Ectodermal cell (in vitro differentiated cells): ENCODE measurements around the gene HMGCLL1.

Experiments used
- H3K27ac ChIP-seq: 2 replicates; pipeline ENCODE4 v1.7.0; 2013; ENCODE audit warnings: mild to moderate bottlenecking, low read depth, low read length; ENCODE audit not compliant: insufficient read depth, poor library complexity, severe bottlenecking
- H3K27me3 ChIP-seq: 2 replicates; pipeline ENCODE4 v1.7.0; 2013; ENCODE audit warnings: mild to moderate bottlenecking, low read length; ENCODE audit not compliant: insufficient read depth, control insufficient read depth, poor library complexity, severe bottlenecking
- H3K36me3 ChIP-seq: one replicate; pipeline ENCODE4 v1.7.0; 2013; ENCODE audit warnings: low read length; ENCODE audit not compliant: control insufficient read depth, insufficient read depth
- H3K4me1 ChIP-seq: one replicate; pipeline ENCODE4 v1.7.0; 2013; ENCODE audit warnings: low read length; ENCODE audit not compliant: control insufficient read depth, insufficient read depth
- H3K4me3 ChIP-seq: 2 replicates; pipeline ENCODE4 v1.7.0; 2013; ENCODE audit warnings: low read depth, low read length, control low read depth; ENCODE audit not compliant: insufficient read depth
- H3K9me3 ChIP-seq: 2 replicates; pipeline ENCODE4 v1.7.0; 2013; ENCODE audit warnings: mild to moderate bottlenecking, low read length, moderate library complexity; ENCODE audit not compliant: control insufficient read depth
- WGBS, 2 experiments: methylation state at CpG; one replicate each; pipeline ENCODE4 v1.1.7; 2013; ENCODE audit warnings: missing lambda C conversion rate in 2 of 2; 5-methylcytosine and 5-hydroxymethylcytosine counted together

Gene HMGCLL1

DNA sequence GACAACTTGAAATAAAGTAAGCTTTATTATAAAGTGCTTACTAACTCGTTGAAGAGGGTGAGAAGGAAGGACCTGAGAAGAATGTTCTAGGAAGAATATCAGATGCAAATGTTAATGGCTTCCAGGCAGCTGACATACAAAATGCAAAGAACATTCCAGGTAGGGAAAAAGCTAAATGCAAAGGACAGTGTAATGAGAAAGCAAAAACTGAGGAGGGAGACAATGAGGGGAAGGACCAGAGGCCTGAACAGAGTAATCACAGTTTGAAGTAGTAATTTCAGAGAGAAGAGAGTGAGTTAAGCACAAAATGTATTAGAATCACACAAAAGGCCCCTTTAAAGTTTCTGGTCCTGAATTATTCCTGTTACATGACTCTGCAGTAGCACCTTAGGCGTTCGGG is 81.3 kb downstream of the HMGCLL1 start:
- H3K4me3 ChIP-seq: no peak overlapping the region
- no peaks in the 10 kb centered on the region for H3K9me3 ChIP-seq
- H3K27me3 ChIP-seq: no peaks in the 10 kb centered on the region
- no peaks in the 10 kb centered on the region for H3K4me1 ChIP-seq
- no peak overlapping the region for H3K27ac ChIP-seq
- 86 to 89% methylated on average over 3 of the region's 3 CpGs for WGBS, 2 experiments
- H3K36me3 ChIP-seq: no peaks in the 10 kb centered on the region

GRCh38 chr6:55496201-55496600 is 82.8 kb downstream of the HMGCLL1 start:
- Histone ChIP-seq H3K27me3 (no peaks in the 10 kb centered on the region), H3K27ac (no peak overlapping the region), H3K4me3 (no peak overlapping the region), H3K9me3 (no peaks in the 10 kb centered on the region), H3K4me1 (no peaks in the 10 kb centered on the region), H3K36me3 (no peaks in the 10 kb centered on the region)
- 100% methylated on average over 1 of the region's 1 CpG; no CpG with 5 or more reads in 1 of the 2 experiments for WGBS, 2 experiments

DNA sequence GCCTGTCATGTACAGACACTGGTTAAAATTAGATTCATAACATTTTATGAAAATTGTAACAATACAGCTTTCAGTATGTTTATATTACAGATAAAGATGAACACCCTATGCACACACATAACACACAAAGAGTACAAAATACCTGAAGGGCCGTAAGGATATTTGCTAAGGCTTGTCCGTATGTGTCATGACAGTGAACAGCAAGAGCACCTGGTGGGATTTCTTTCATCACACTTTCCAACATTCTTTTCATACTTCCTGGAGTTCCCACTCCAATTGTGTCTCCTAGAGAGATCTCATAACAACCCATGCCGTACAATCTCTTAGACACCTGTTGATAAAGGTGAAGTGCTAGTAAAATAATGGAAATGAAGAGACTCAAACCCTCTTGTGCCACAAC is 83.7 kb downstream of the HMGCLL1 start:
- 93 to 94% methylated on average over 2 of the region's 3 CpGs for WGBS, 2 experiments
- no peak overlapping the region for H3K4me3 ChIP-seq
- no peaks in the 10 kb centered on the region for H3K27me3 ChIP-seq
- H3K36me3 ChIP-seq: no peaks in the 10 kb centered on the region
- no peaks in the 10 kb centered on the region for H3K4me1 ChIP-seq
- H3K27ac ChIP-seq: no peak overlapping the region
- no peaks in the 10 kb centered on the region for H3K9me3 ChIP-seq

DNA sequence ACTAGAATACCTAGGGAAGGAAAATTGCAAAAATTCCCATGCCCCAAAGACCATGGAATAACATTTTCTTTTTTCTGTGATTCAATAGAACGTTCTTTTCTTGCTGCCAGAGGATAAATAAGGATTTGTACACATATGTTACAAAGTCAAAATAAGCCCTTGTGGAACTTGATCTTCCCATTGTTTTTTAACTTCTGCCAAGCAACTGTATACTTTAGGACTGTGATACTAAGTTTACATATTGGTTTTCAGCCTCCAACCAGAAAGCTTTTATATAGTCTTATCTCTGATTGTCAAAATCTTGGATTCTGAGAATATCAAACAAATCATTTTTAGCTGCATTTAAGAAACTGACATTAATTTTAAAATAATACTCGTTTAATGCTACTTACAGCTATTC is 84.6 kb downstream of the HMGCLL1 start:
- no peaks in the 10 kb centered on the region for H3K27me3 ChIP-seq
- H3K36me3 ChIP-seq: no peaks in the 10 kb centered on the region
- H3K9me3 ChIP-seq: no peaks in the 10 kb centered on the region
- no peak overlapping the region for H3K27ac ChIP-seq
- 93% methylated on average over 2 of the region's 2 CpGs; no CpG with 5 or more reads in 1 of the 2 experiments for WGBS, 2 experiments
- no peaks in the 10 kb centered on the region for H3K4me1 ChIP-seq
- H3K4me3 ChIP-seq: no peak overlapping the region

GRCh38 chr6:55492259-55492658 is 86.7 kb downstream of the HMGCLL1 start:
- Histone ChIP-seq H3K9me3 (no peaks in the 10 kb centered on the region), H3K4me1 (no peaks in the 10 kb centered on the region), H3K4me3 (no peak overlapping the region), H3K27me3 (no peaks in the 10 kb centered on the region), H3K36me3 (no peaks in the 10 kb centered on the region), H3K27ac (no peak overlapping the region)
- WGBS, 2 experiments: 84 to 98% methylated on average over 3 to 4 of the region's 4 CpGs

DNA sequence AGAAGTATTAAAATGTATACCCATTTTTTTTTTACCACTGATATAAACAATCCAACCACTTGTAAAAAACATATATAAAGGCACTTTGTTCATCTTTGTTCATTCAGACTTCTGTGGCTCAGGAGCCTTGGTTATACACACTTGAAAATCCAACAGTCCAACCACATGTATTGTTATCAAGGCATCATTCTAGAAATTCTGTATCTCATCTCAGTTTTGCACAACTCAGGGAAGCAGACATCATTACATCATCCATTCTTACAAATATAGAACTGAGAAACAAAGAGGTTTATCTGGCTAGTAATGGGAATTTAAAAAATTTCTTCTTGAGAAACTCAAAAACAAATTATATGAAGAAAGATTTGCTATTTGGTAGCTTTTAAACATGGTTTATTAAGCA is 88.1 kb downstream of the HMGCLL1 start:
- Histone ChIP-seq H3K27me3 (no peaks in the 10 kb centered on the region), H3K4me1 (no peaks in the 10 kb centered on the region), H3K27ac (no peak overlapping the region), H3K4me3 (no peak overlapping the region), H3K9me3 (no peaks in the 10 kb centered on the region), H3K36me3 (no peaks in the 10 kb centered on the region)

DNA sequence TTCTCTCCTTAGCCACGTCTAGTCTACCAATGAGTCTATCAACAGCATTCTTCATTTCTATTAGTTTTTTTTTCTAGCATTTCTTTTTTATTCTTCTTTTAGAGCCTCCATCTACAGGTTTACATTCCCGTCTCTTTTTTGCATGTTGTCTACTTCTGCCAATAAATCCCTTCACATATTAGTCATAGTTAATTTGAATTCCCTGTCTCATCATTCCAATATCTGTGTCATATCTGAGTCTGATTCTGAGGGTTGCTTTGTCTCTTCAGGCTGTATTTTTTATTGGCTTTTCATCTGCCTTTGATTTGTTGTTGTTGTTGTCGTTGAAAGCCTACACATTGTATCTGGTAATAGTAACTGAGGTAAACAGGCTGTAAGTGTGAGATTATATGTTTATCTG is 104.6 kb downstream of the HMGCLL1 start:
- H3K4me3 ChIP-seq: no peak overlapping the region
- no peaks in the 10 kb centered on the region for H3K27me3 ChIP-seq
- H3K4me1 ChIP-seq: no peaks in the 10 kb centered on the region
- H3K36me3 ChIP-seq: no peaks in the 10 kb centered on the region
- H3K27ac ChIP-seq: no peak overlapping the region
- 93 to 97% methylated on average over 3 of the region's 3 CpGs for WGBS, 2 experiments
- no peaks in the 10 kb centered on the region for H3K9me3 ChIP-seq

DNA sequence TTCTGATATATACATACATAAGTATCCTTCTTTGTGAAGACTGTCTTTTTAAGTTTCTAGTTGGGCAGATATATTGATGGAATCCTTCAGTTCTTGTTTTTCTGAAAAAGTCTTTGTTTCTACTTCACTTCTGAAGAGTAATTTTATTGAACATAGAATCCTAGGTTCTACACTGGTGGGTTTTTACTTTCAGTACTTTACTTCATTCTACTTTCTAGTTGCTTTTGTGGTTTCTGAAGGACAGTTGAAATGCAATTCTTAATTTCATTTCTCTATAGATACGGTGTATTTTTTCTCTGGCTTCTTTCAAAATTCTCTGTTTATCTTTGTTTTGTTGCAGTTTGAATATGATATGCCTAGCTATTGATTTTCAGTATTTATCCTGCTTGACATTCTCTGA is 105.3 kb downstream of the HMGCLL1 start:
- H3K4me1 ChIP-seq: no peaks in the 10 kb centered on the region
- H3K36me3 ChIP-seq: no peaks in the 10 kb centered on the region
- no peak overlapping the region for H3K4me3 ChIP-seq
- no peak overlapping the region for H3K27ac ChIP-seq
- WGBS, 2 experiments: 100% methylated on average over 1 of the region's 1 CpG; no CpG with 5 or more reads in 1 of the 2 experiments
- no peaks in the 10 kb centered on the region for H3K27me3 ChIP-seq
- H3K9me3 ChIP-seq: no peaks in the 10 kb centered on the region

DNA sequence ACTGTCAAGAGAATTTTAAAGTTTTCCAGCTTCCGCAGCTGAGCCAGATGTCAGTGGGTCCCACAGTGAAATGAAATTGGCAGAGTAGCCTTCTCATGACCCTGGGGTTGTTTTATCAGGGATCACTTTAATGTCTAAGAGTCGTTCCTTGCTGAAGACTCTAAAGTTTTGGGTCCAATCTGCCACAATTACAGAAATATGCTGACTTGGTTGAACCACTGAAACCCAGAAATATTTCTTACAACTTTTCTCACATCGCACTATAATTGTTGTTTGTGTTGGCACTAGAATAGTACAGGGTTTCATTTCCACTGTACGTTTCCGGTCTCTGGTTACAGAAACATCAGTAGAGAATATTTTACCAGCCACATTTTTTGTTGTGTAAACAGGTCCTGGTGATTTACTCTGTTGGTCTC is 109.0 kb downstream of the HMGCLL1 start:
- Histone ChIP-seq H3K27ac (no peak overlapping the region), H3K27me3 (no peaks in the 10 kb centered on the region), H3K4me1 (no peaks in the 10 kb centered on the region), H3K9me3 (no peaks in the 10 kb centered on the region), H3K36me3 (no peaks in the 10 kb centered on the region), H3K4me3 (no peak overlapping the region)
- WGBS, 2 experiments: 90 to 92% methylated on average over 3 to 5 of the region's 5 CpGs

DNA sequence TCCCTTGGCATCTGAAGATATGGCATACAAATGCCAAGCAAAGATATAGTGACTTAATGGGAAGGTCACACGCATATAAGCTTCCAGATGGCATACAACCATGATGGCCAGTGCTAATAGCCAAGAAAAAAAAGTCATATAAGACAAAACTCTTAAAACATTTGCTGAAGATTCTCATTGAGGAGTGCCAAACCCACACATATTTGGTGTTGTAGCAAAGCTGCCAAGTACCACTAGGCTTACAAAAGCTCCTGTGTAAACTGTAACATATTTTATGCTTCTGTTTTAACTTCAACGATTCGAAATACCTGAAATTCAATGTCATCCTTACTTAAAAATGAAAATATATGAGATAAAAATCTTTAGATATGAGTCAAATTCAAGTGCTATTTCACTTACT is 123.0 kb downstream of the HMGCLL1 start:
- Histone ChIP-seq H3K9me3 (no peaks in the 10 kb centered on the region), H3K36me3 (no peaks in the 10 kb centered on the region), H3K27ac (no peak overlapping the region), H3K4me3 (no peak overlapping the region), H3K4me1 (no peaks in the 10 kb centered on the region), H3K27me3 (no peaks in the 10 kb centered on the region)
- 99 to 100% methylated on average over 1 to 3 of the region's 3 CpGs for WGBS, 2 experiments

- Histone ChIP-seq H3K4me3 (no peak overlapping the region), H3K27me3 (no peaks in the 10 kb centered on the region), H3K4me1 (no peaks in the 10 kb centered on the region), H3K9me3 (no peaks in the 10 kb centered on the region), H3K27ac (no peak overlapping the region), H3K36me3 (no peaks in the 10 kb centered on the region)
- WGBS, 2 experiments: 92 to 99% methylated on average over 2 of the region's 2 CpGs
Measured at GRCh38 chr6:55450005-55450404, 129.0 kb downstream of the HMGCLL1 start.
